ENCODE results near the gene ATP13A1. TPM values are rescaled to one million over a fixed set of nuclear protein-coding genes. Genes with fewer than 3 reads are reported as not detected.

ATP13A1 gene
- total and polyA plus RNA-seq, 2 of the 8 experiments (the other 6 are each of a cell fraction or from before 2014, with no cell fraction given): 33.0 to 64.2 TPM

DNA sequence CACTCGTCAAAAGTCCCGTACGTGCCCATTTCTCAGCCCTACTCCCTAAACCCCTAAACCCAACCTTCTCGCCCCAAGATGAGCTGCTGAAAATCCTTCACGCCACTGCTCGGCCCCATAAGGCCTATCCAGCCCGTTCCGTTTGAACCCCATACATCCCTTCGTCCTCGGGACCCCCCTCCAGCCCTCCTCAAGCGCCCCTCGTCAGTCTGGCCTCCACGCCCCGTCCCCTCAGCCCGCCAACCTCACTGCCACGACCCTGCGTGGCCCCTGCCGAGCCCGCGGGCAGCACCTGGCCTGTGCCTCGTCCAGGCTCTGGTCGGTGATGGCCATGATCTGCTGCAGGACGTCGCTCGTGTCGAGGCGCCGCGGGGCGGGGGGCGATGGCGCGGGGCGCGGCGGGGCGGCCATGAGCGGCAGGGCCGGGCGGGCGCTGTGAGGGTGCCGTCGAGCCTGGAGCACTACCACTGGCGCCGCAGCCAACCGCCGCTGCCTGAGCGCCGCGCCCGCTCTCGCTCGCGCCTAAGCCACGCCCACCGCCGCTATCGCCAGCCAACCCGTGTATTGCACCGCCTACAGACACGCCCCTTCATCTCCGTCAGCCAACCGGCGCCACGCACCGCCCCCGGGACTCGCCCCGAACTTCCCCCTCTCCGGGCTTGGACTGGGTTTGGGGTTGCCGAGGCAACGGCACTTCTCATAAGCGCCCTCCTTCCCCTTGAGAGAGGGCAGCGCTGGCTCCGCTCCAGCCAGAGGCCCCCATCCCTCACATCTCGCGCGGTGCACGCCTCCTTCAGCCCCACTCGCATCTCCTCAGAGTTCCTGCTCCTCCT lies 45.0 kb downstream of the ATP13A1 start, which contains the start of gene PBX4:
Gene PBX4, minus strand, starts transcription at position 469 of the 833 bp plus-strand sequence. Its CDS starts 58 bp downstream, at position 411.
- WGBS, 2 experiments (ENCODE audit: extremely low coverage in 1 of 2, insufficient coverage in 1 of 2, insufficient read length in 1 of 2, insufficient replicate concordance in 2 of 2, low coverage in 1 of 2, low lambda C conversion rate in 2 of 2, missing lambda C conversion rate in 1 of 2): 11% methylated on average over 46 of the region's 80 CpGs; no CpG with 5 or more reads in 1 of the 2 experiments
- DNase-seq (ENCODE audit: low read depth in 1 of 2, low spot score in 2 of 2): peak; percentile 91 to 99
- Histone ChIP-seq H2AFZ (ENCODE audit: low read length) (no peak within 1 kb of the TSS; the same call in 1 of the 2 replicates), H4K8ac (ENCODE audit: extremely low read depth, insufficient read depth, low read length) (peak within 1 kb of the TSS; percentile 90), H3K9me3 (ENCODE audit: insufficient read depth in 2 of 2, low read depth in 1 of 2, low read length in 1 of 2) (no peaks in the 10 kb centered on the region), H4K5ac (ENCODE audit: insufficient read length, low read depth, low read length) (no peak within 1 kb of the TSS), H3K27ac (ENCODE audit: low read depth, low read length) (no peak within 1 kb of the TSS), H2BK15ac (ENCODE audit: low read length) (peak within 1 kb of the TSS; percentile 72; the same call in 1 of the 2 replicates), H2BK12ac (ENCODE audit: low read depth, low read length) (no peak within 1 kb of the TSS), H3K4me3 (ENCODE audit: extremely low read depth in 1 of 4, insufficient read depth in 2 of 4, low read depth in 3 of 4, low read length in 4 of 4) (peak within 1 kb of the TSS; percentile 54 to 69 (median 60)), H3K4me2 (ENCODE audit: insufficient read depth in 1 of 2, low read depth in 2 of 2, low read length in 2 of 2) (peak within 1 kb of the TSS; percentile 64 to 92), H2BK20ac (ENCODE audit: low read length) (no peak within 1 kb of the TSS), H3K27me3 (replicated peaks in 1 of 4; ENCODE audit: control insufficient read depth in 3 of 4, extremely low read depth in 1 of 4, insufficient read depth in 3 of 4, low read length in 3 of 4) (peaks cover 0 to 5% (median 3%) of the 10 kb centered on the region in 4 experiments; a peak in 6 of 7 replicates), H2BK5ac (ENCODE audit: low read depth, low read length) (no peak within 1 kb of the TSS), H3K18ac (ENCODE audit: extremely low read depth, low read length) (peak within 1 kb of the TSS; percentile 38; the same call in 1 of the 2 replicates), H3K14ac (ENCODE audit: insufficient read length) (no peak within 1 kb of the TSS), H3K9ac (replicated peaks in 1 of 4; ENCODE audit: extremely low read depth in 1 of 4, low read depth in 3 of 4, low read length in 3 of 4) (no peak within 1 kb of the TSS; a peak in 2 of 7 replicates), H3K23me2 (ENCODE audit: low read depth, low read length) (peaks cover 7% of the 10 kb centered on the region; the same call in 1 of the 2 replicates), H2BK120ac (replicated peaks; ENCODE audit: low read depth, low read length) (no peak within 1 kb of the TSS), H4K20me1 (replicated peaks in 1 of 2; ENCODE audit: control insufficient read depth in 1 of 2, insufficient read depth in 2 of 2, low read length in 2 of 2) (peaks cover 0 to 5% of the 10 kb centered on the region in 2 experiments), H3K56ac (replicated peaks; ENCODE audit: insufficient read length, low read depth, low read length) (peak within 1 kb of the TSS; percentile 21), H3K4ac (replicated peaks; ENCODE audit: insufficient read length, low read depth, low read length) (no peak within 1 kb of the TSS), H3K79me1 (ENCODE audit: low read depth, low read length) (no peaks in the 10 kb centered on the region), H3K79me2 (ENCODE audit: control insufficient read depth in 1 of 2, insufficient read depth in 2 of 2, low read length in 2 of 2) (no peaks in the 10 kb centered on the region), H4K91ac (replicated peaks; ENCODE audit: insufficient read length, low read length) (peak within 1 kb of the TSS; percentile 91), H2AK5ac (ENCODE audit: low read depth, low read length) (no peak within 1 kb of the TSS), H3K23ac (ENCODE audit: insufficient read length) (no peak within 1 kb of the TSS), H3K36me3 (ENCODE audit: control insufficient read depth in 2 of 4, insufficient read depth in 4 of 4, low read length in 3 of 4) (no peaks in the 10 kb centered on the region), H3K4me1 (replicated peaks in 1 of 4; ENCODE audit: control insufficient read depth in 3 of 4, insufficient read depth in 4 of 4, low read length in 3 of 4) (0 out of 7 replicates have a peak, but pooled peaks cover 0 to 3% (median under 1%) of the 10 kb centered on the region in 4 experiments)
- ChIA-PET CTCF (ENCODE audit: partially characterized antibody) (interaction anchor here (0.9 kb wide), 1 partner anchor 83 kb away, joined by 3 read pairs; no protein-coding TSS in a partner anchor), POLR2A (ENCODE audit: partially characterized antibody) (interaction anchor here (0.7 to 4.9 kb wide), 8 partner anchors 9 to 108 kb away, joined by 3 to 46 read pairs (median 3); partner anchors contain the start of gene LPAR2)
- FAIRE-seq: no peak
- TF ChIP-seq HDAC6 (IDR thresholded peaks at IDR 0.05; ENCODE audit: low read depth, low read length): no peak
- no peak for TF ChIP-seq CBX8 (IDR thresholded peaks at IDR 0.05; ENCODE audit: borderline replicate concordance, low read depth, low read length)
- TF ChIP-seq CTBP2 (IDR thresholded peaks at IDR 0.05; ENCODE audit: borderline replicate concordance, insufficient read depth, insufficient read length, low read length): no peak
- TF ChIP-seq RBBP5 (IDR thresholded peaks at IDR 0.05; ENCODE audit: borderline replicate concordance, low read depth, low read length): peak; percentile 74; the same call in 1 of the 2 replicates
- TF ChIP-seq ASH2L (IDR thresholded peaks at IDR 0.05; ENCODE audit: low read length): peak; percentile 65
- peak; percentile 73 for TF ChIP-seq TBP (IDR thresholded peaks at IDR 0.05; ENCODE audit: low read depth, low read length)
- TF ChIP-seq CBX5 (IDR thresholded peaks at IDR 0.05; ENCODE audit: low read depth, low read length): no peak
- TF ChIP-seq CREB1 (IDR thresholded peaks at IDR 0.05): peak; percentile 58
- TF ChIP-seq SP1 (IDR thresholded peaks at IDR 0.05; ENCODE audit: low read depth, low read length): peak; percentile 42; the same call in 1 of the 2 replicates
- TF ChIP-seq SIN3A (conservative IDR thresholded peaks at IDR 0.05 in 1 of 2, IDR thresholded peaks at IDR 0.05 in 1 of 2; ENCODE audit: low read depth in 1 of 2, low read length in 2 of 2): peak in 1 of 2 experiments; percentile 57; a peak in 2 of 4 replicates
- TF ChIP-seq TAF1 (IDR thresholded peaks at IDR 0.05; ENCODE audit: low read depth, low read length): peak; percentile 83
- TF ChIP-seq TEAD4 (IDR thresholded peaks at IDR 0.05; ENCODE audit: low read depth, low read length): no peak
